GM13976 (cell line): ENCODE data around the gene OR10H1.
"Not testable (repeated sequence)": the region's sequence is repeated elsewhere in the genome, so short reads cannot be mapped to it uniquely, and the experiment has no call there.

Experiments
- DNase-seq: peaks from one replicate; pipeline ENCODE4 v3.0.0; 2012; ENCODE audit warnings: low spot score
- in situ Hi-C: fragments of 300-500 bp; cut with MboI; formaldehyde crosslinking; loops from one replicate; pipeline ENCODE4 v1.12.0; 2022; ENCODE audit warnings: low sequenced_read_pairs, mixed read lengths, inconsistent platforms; ENCODE audit not compliant: unreplicated experiment
- TF ChIP-seq, protein P1 (sequence below): IDR thresholded peaks from 2 replicates; pipeline ENCODE4 v1.5.1; 2012; ENCODE audit warnings: borderline replicate concordance, mild to moderate bottlenecking; ENCODE audit not compliant: insufficient read depth; ENCODE audit errors: extremely low read depth, missing control alignments, control extremely low read depth

The OR10H1 gene

DNA sequence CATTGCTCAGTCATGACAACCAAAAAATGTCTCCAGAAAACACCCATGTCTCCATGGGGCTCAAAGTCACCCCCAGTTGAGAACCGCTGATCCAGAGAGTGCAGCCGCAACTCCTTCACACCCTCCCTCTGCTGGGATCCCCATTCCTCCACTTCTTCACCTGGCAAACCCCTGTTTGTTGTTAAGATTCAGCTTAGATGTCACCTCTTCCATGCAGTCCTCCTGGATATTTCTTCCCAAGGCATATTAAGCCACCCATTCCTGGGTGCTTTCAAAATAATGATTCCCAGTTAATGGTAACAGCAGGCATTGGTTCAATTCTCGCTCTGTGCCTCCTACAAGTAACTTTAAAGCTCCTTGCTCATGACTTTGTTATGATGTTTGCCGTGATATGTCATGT lies 4.0 kb downstream of the OR10H1 start:
- no peak for DNase-seq
- TF ChIP-seq, protein P1, sequence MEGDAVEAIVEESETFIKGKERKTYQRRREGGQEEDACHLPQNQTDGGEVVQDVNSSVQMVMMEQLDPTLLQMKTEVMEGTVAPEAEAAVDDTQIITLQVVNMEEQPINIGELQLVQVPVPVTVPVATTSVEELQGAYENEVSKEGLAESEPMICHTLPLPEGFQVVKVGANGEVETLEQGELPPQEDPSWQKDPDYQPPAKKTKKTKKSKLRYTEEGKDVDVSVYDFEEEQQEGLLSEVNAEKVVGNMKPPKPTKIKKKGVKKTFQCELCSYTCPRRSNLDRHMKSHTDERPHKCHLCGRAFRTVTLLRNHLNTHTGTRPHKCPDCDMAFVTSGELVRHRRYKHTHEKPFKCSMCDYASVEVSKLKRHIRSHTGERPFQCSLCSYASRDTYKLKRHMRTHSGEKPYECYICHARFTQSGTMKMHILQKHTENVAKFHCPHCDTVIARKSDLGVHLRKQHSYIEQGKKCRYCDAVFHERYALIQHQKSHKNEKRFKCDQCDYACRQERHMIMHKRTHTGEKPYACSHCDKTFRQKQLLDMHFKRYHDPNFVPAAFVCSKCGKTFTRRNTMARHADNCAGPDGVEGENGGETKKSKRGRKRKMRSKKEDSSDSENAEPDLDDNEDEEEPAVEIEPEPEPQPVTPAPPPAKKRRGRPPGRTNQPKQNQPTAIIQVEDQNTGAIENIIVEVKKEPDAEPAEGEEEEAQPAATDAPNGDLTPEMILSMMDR, result no peak
- in situ Hi-C loops, result no loop called here

DNA sequence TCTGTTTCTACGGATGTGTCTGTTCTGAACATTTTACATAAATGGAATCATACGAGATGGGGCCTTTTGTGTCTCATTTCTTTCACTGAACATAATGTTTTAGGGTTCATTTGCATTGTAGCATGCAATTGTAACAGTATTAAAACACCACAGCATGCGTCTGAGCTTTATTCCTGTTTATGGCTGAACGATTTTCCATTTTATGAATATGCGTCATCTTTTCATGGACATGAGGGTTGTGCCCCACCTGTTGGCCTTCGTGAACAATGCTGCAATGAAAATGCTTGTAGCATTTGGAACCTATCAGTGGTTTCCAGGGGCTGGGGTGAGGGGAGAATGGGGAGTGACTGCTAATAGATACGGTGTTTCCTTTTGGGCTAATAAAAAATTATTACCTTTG lies 5.1 kb downstream of the OR10H1 start:
- in situ Hi-C loops, result no loop called here
- TF ChIP-seq, protein P1, result no peak
- DNase-seq, result no peak

DNA sequence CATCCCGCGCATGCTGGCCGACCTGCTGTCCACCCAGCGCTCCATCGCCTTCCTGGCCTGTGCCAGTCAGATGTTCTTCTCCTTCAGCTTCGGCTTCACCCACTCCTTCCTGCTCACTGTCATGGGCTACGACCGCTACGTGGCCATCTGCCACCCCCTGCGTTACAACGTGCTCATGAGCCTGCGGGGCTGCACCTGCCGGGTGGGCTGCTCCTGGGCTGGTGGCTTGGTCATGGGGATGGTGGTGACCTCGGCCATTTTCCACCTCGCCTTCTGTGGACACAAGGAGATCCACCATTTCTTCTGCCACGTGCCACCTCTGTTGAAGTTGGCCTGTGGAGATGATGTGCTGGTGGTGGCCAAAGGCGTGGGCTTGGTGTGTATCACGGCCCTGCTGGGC lies 21.2 kb downstream of the OR10H1 start:
- DNase-seq, in situ Hi-C loops: not testable (repeated sequence)

DNA sequence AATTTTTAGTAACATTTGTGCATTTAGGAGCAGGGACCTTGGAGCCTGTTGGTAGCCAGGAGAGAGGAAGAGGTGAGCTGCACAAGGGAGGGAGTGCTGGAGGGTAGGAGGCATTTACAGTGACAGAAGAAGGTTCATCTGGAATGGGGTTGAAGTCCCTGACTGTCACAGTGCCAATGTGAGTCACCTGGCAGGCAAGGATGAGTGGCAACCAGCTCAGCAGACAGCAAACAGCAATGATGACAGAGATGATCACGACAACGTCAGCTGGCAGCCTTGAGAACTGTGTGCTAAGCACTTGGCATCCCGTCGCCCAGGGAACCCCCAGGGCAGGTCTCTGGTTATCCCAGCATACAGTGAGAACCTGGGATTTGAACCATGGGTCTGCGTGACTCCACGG lies 25.4 kb downstream of the OR10H1 start:
- TF ChIP-seq, protein P1, result no peak
- in situ Hi-C loops, result no loop called here
- no peak for DNase-seq

DNA sequence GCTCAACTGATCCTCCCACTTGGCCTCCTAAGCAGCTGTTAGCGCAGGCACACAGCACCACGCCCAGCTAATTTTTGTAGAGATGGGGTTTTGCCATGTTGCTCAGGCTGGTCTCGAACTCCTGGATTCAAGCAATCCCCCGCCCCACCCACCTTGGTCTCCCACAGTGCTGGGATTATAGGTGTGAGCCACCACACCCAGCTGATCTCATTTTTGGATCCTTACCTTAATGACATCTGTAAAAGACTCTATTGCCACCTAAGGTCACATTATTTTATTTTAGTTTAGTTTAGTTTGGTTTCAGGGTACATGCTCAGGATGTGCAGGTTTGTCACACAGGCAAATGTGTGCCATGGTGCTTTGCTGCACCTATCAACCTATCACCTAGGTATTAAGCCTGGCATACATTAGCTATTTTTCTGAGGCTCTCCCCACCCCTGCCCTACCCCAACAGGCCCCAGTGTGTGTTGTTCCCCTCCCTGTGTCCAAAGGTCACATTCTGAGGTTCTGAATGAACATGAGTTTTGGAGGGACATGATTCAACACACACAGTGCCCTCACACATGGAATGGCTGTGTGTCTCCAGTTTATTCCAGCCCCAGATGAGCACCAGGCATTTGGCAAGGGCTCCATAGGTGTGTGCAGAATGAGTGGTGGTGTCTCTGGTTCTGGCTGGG lies 26.7 kb downstream of the OR10H1 start:
- in situ Hi-C loops, result no loop called here
- DNase-seq, result no peak
- TF ChIP-seq, protein P1, result no peak

DNA sequence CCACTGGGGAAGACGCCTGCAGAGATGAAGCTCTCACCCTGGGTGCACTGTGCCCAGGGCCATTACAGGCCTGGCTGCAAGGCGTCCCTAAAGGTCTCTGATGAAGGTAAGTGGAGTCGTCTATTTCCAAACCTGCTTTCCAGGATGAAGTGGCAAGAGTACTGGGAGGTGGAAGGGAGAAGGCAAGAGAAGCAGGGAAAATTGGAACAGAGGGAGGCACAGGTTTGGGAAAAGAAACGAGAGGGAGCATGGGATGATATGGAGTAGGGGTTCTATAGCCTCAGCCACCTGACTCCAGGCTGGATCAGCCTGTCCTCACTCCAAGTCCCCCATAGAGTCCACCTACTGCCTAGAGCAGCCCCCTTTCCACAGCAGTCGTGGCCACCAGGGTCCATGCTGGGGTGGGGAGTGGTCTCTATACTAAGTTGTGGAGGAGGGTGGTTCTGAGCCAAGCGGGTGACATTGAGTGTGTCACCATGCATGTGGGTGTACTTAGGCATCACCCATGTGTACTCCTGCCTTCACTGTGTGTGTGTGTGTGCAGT lies 27.8 kb downstream of the OR10H1 start, which contains the start of gene OR10H5:
Gene OR10H5 (plus strand): TSS at position 51 of the 545 bp plus-strand sequence. CDS start 6,388 bp downstream, outside the sequence.
- in situ Hi-C loops, result no loop called here
- no peak for DNase-seq
- TF ChIP-seq, protein P1, result no peak

DNA sequence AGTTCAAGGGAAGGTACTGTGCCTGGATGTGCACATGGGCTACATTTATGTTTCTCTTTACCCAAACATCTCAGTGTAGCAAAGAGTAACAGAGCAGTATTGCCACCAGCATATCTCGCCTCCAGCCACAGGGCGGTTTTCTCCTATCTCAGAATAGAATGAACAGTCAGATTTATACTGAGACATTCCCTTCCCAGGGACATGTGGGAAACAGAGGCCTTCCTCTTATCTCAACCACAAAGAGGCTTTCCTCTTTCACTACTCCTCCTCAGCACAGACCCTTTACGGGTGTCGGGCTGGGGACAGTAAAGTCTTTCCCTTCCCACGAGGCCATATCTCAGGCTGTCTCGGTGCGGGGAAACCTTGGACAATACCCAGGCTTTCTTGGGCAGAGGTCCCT lies 32.6 kb downstream of the OR10H1 start:
- in situ Hi-C loops, result not testable (repeated sequence)

DNA sequence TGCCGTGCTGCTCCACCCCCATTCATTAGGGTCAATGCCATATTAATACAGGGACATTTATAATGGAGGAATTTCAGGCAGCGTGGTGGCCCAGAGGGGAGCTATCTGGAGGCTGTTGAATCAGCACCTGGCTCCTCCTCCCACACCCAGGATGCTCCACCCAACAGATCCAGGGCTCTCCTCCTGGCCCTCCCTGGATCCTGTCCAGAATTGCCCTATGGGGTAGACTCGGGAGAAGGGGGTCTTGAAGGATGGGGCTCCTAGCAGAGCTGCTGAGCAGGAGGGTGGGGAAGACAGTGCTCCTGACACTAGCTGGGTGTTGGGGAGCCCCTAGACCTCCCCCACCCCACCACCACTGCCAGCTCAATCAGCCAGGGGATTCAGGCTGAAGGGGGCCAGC lies 33.3 kb downstream of the OR10H1 start:
- DNase-seq, result no peak
- TF ChIP-seq, protein P1, result no peak
- in situ Hi-C loops, result no loop called here

More for the DNA sequence above, 32.6 kb downstream of the OR10H1 start:
- not testable (repeated sequence) for DNase-seq
